ENCODE data around the gene TTYH3. TPM values are rescaled to one million over a fixed set of nuclear protein-coding genes. Genes with fewer than 3 reads are reported as not detected.

The TTYH3 gene
- total RNA-seq, 3 donors from 2014 or later (not counting 1 experiment from before 2014, with no cell fraction given): 38.3 to 47.1 (median 42.4) TPM

DNA sequence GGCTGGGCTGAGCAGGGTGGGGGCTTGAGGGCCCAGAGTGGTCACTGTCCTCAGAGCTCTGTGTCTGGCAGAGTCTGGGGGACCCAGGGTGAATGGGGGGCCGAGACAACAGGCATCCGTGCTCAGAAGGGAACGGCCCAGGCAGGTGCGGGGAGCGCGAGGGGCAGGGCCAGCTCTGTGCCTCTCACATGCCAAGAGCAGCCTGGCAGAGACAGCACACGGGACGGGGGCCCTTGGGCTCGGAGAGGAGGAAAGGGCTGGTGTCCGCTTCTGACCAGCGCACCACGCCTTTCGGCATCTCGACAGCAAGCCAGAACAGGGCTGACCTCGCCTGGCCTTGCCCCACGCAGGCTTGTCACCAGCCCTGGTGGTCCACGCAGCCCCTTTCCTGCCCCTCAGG lies 69.6 kb downstream of the TTYH3 start:
- H3K4me1 Mint-ChIP-seq: peaks cover 24 to 35% of the 10 kb centered on the region in 2 donors
- peaks cover 5% of the 10 kb centered on the region for H3K27me3 ChIP-seq (ENCODE audit: control insufficient read depth, insufficient read depth, low read length)
- intact Hi-C loops (cut with micrococcal nuclease): no loop called here
- no peaks in the 10 kb centered on the region for H3K9me3 ChIP-seq (ENCODE audit: control insufficient read depth, insufficient read depth, low read length)
- peaks cover 27 to 28% of the 10 kb centered on the region in 2 donors for H3K27me3 Mint-ChIP-seq (ENCODE audit: low read depth in 2 of 2)
- H3K27ac Mint-ChIP-seq: no peak overlapping the region
- TF ChIP-seq, protein P1, sequence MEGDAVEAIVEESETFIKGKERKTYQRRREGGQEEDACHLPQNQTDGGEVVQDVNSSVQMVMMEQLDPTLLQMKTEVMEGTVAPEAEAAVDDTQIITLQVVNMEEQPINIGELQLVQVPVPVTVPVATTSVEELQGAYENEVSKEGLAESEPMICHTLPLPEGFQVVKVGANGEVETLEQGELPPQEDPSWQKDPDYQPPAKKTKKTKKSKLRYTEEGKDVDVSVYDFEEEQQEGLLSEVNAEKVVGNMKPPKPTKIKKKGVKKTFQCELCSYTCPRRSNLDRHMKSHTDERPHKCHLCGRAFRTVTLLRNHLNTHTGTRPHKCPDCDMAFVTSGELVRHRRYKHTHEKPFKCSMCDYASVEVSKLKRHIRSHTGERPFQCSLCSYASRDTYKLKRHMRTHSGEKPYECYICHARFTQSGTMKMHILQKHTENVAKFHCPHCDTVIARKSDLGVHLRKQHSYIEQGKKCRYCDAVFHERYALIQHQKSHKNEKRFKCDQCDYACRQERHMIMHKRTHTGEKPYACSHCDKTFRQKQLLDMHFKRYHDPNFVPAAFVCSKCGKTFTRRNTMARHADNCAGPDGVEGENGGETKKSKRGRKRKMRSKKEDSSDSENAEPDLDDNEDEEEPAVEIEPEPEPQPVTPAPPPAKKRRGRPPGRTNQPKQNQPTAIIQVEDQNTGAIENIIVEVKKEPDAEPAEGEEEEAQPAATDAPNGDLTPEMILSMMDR (IDR thresholded peaks at IDR 0.05): no peak
- WGBS (ENCODE audit: insufficient coverage): 97% methylated on average over 17 of the region's 17 CpGs
- no peak overlapping the region for H3K27ac ChIP-seq (ENCODE audit: low read length)
- no peaks in the 10 kb centered on the region for H3K36me3 Mint-ChIP-seq
- no peak for DNase-seq
- ATAC-seq: no peak
- H3K4me3 Mint-ChIP-seq: no peak overlapping the region
- no peaks in the 10 kb centered on the region for H3K36me3 ChIP-seq (ENCODE audit: control insufficient read depth, insufficient read depth, low read length)
- peaks cover 29% of the 10 kb centered on the region for H3K4me1 ChIP-seq (ENCODE audit: control insufficient read depth, insufficient read depth, low read length)
- no peaks in the 10 kb centered on the region for H3K9me3 Mint-ChIP-seq
- no peak overlapping the region for H3K4me3 ChIP-seq (ENCODE audit: low read length)

DNA sequence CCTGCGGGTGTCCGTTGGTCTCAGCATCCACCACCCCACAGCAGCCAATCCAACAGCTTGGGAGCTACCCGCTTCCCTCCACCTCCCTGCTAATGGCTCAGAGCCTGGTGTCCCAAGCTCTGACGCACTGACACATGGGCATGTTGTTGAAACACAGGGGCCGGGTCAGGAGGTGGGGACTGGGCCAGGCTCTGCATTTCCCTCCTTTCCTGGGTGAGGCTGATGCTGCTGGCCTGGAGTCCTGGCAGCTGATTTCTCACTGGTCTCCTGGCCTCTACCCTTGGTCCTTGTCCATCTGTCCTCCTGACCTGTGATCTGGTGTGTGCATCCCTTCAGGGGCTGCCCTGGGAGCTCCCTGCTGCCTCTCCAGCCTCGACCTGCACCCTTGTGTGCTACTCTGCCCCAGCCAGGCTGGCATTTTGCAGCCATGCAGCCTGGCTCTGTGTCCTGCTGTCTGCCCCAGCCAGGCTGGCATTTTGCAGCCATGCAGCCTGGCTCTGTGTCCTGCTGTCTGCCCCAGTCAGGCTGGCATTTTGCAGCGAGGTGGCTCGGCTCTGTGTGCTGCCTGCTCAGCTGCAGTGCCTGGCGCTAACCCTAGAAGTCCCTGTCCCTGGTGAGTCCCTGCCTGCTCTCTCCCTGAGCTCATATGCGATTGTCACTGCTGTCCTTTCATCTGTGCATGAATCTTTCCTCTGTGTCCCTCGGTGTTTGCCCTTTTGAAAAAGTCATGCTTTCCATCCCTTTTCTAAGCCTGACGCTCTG lies 70.2 kb downstream of the TTYH3 start:
- H3K36me3 Mint-ChIP-seq: no peaks in the 10 kb centered on the region
- DNase-seq: no peak
- peaks cover 24 to 35% of the 10 kb centered on the region in 2 donors for H3K4me1 Mint-ChIP-seq
- no peak overlapping the region for H3K27ac Mint-ChIP-seq
- no peaks in the 10 kb centered on the region for H3K36me3 ChIP-seq (ENCODE audit: control insufficient read depth, insufficient read depth, low read length)
- no peaks in the 10 kb centered on the region for H3K9me3 Mint-ChIP-seq
- peaks cover 5% of the 10 kb centered on the region for H3K27me3 ChIP-seq (ENCODE audit: control insufficient read depth, insufficient read depth, low read length)
- H3K27me3 Mint-ChIP-seq (ENCODE audit: low read depth in 2 of 2): peaks cover 27 to 31% of the 10 kb centered on the region in 2 donors
- intact Hi-C loops (cut with micrococcal nuclease): no loop called here
- H3K27ac ChIP-seq (ENCODE audit: low read length): no peak overlapping the region
- TF ChIP-seq, protein P1 (IDR thresholded peaks at IDR 0.05): no peak
- H3K4me3 ChIP-seq (ENCODE audit: low read length): no peak overlapping the region
- WGBS (ENCODE audit: insufficient coverage): 93% methylated on average over 12 of the region's 12 CpGs
- no peak overlapping the region for H3K4me3 Mint-ChIP-seq
- H3K4me1 ChIP-seq (ENCODE audit: control insufficient read depth, insufficient read depth, low read length): peaks cover 29% of the 10 kb centered on the region
- H3K9me3 ChIP-seq (ENCODE audit: control insufficient read depth, insufficient read depth, low read length): no peaks in the 10 kb centered on the region
- ATAC-seq: no peak

DNA sequence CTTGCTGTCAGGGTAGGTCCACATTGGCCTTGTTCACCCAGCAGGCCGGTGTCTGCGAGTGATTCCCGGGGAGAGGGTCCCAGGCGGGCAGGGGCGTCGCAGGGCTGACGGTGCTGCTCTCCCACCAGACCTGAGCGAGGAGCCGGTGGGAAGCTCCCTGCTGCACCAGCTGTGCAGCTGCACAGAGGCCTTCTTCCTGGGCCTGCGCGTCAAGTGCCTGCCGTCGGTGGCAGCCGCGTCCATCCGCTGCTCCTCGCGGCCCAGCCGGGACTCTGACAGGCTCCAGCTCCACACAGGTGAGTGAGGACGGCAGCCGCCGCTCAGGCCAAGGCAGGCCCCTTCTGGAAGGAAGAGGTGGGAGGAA lies 70.8 kb downstream of the TTYH3 start:
- no peak overlapping the region for H3K27ac Mint-ChIP-seq
- H3K4me3 ChIP-seq (ENCODE audit: low read length): no peak overlapping the region
- peaks cover 24 to 35% of the 10 kb centered on the region in 2 donors for H3K4me1 Mint-ChIP-seq
- peaks cover 5% of the 10 kb centered on the region for H3K27me3 ChIP-seq (ENCODE audit: control insufficient read depth, insufficient read depth, low read length)
- DNase-seq (no peak), ATAC-seq (no peak)
- 98% methylated on average over 22 of the region's 22 CpGs for WGBS (ENCODE audit: insufficient coverage)
- TF ChIP-seq, protein P1 (IDR thresholded peaks at IDR 0.05): no peak
- H3K9me3 Mint-ChIP-seq: no peaks in the 10 kb centered on the region
- no peaks in the 10 kb centered on the region for H3K36me3 Mint-ChIP-seq
- H3K4me3 Mint-ChIP-seq: no peak overlapping the region
- H3K36me3 ChIP-seq (ENCODE audit: control insufficient read depth, insufficient read depth, low read length): no peaks in the 10 kb centered on the region
- peaks cover 29% of the 10 kb centered on the region for H3K4me1 ChIP-seq (ENCODE audit: control insufficient read depth, insufficient read depth, low read length)
- intact Hi-C loops (cut with micrococcal nuclease): no loop called here
- H3K27me3 Mint-ChIP-seq (ENCODE audit: low read depth in 2 of 2): peaks cover 31 to 36% of the 10 kb centered on the region in 2 donors
- no peaks in the 10 kb centered on the region for H3K9me3 ChIP-seq (ENCODE audit: control insufficient read depth, insufficient read depth, low read length)
- no peak overlapping the region for H3K27ac ChIP-seq (ENCODE audit: low read length)
